HG03342 (cell line): ENCODE results near the gene KCNJ10.

Source experiments
- ATAC-seq: cut with Tn5 transposase; IDR thresholded peaks from one replicate; pipeline ENCODE4 v1.9.1; 2021; ENCODE audit warnings: mild to moderate bottlenecking, moderate library complexity; ENCODE audit not compliant: unreplicated experiment

The KCNJ10 gene

DNA sequence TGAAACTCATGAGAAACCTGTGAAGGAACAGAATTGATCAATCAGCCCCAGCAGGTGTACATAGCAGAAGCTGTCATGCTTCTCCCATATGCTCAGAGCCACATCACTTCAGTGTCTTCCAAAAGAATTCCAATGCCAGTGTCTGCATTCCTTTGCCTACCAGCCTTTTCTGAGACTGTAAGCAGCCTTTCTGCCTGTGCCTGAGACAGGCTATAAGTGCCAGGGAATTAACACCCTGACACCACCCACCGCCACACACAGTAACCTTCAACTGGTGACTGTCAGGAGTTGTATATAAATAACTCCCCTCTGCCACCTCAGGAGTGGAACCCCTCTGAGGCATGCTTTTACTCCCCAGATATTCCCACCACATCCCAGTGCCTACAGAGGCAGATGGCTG is 77.8 kb downstream of the KCNJ10 start:
- ATAC-seq: no peak

DNA sequence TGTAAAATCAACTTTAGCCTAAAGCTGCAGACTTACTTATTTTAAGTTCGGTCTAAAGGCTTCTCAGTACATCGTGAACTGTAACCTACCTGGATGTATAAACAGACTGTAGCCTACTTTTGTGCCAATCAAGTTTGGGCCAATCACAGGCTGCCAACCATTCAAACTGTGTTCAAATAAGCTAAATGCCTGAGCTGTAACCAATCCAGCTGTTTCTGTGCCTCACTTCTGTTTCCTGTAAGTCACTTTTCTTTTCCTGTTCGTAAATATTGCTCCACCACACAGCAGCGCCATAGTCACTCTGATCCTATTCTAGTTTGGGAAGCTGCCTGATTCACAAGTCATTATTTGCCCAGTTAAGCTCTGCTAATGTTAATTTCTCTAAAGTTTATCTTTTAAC is 78.4 kb downstream of the KCNJ10 start:
- no peak for ATAC-seq

DNA sequence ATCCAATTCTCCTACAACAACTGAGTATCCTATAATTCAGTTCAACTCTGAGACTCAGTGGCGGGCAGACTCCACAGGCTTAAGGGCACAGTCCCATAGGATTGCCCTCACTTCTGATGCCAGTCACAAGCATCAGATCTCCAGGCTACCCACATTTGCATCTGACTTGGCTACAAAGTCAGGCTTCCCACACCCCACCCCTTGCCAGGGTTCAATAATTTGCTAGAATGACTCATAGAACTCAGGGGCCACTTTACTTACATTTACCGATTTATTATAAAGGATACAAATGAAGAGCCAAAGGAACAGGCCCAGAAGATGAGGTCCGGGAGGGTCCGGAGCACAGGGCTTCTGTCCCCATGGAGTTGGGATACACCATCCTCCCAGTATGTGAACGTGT is 80.0 kb downstream of the KCNJ10 start:
- no peak for ATAC-seq

DNA sequence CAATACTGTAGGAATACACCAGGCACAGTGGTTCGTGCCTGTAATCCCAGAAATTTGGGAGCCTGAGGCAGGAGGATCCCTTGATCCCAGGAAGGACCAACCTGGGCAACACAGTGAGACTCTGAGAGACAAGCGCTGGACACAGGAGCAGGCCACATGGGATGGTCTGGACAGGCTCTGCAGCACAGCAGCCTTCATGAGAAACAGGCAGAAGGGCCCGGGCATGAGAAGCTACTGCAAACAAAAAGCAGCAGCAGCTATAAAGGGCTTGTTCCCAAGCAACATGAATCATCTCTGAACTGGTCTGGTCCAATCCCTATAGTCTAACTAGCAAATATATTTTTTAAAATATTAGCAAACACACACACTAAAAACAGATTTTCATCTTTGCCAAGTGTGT is 80.4 kb downstream of the KCNJ10 start:
- no peak for ATAC-seq

DNA sequence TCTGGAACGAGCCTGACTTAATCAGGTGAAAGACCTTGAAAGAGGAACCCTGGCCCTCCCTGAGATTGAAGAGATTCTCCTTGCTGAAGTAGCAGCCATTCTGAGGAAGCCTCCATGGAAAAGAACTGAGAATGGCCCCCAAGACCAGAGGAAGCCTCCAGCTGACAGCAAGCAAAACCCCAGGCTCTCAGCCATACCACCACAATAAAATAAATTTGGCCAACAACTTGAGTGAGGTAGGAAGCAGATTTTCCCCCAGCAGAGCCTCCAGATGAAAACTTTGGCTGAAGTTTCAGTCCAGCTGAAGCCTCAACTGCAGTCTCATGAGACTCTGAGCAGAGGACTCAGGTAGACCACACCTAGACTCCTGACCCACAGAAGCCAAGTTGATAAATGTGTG is 82.0 kb downstream of the KCNJ10 start:
- no peak for ATAC-seq

DNA sequence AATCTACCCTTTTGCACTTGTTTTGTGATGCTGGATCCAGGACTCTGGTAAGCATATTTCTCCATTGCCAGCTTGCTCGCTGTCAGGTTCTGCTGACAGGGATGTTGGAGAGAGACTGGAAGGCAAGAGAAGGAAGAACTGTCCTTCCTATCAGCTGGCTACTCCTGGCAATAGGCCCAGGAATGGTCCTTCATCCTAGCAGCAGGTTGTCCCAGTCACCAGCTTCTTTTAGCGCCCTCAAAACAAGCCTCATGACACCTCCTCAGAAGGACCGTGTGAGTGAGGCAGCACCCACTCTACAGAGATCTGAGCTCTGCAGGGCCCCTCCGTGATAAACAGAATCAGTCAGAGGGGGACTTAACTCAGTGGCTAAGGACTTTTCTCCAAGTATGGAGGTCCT is 82.8 kb downstream of the KCNJ10 start:
- no peak for ATAC-seq

DNA sequence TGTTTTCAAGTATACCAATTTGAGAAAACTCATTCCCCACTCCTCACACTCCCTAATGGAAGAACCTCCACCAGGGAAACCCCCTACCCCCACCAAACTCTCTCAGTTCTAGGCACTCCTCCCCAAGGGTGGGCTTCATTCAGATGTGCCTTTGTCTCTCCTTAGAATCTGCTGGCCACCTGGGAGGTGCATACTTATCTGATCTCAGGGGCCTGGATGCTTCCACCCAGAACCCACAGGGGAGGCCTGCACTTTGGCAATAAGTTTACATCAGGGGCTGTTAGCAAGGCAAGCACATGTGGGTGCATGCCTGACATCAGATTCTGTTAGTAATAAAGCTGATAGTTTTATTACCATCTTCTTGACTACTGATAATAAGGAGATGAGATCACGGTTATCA is 83.4 kb downstream of the KCNJ10 start:
- no peak for ATAC-seq

DNA sequence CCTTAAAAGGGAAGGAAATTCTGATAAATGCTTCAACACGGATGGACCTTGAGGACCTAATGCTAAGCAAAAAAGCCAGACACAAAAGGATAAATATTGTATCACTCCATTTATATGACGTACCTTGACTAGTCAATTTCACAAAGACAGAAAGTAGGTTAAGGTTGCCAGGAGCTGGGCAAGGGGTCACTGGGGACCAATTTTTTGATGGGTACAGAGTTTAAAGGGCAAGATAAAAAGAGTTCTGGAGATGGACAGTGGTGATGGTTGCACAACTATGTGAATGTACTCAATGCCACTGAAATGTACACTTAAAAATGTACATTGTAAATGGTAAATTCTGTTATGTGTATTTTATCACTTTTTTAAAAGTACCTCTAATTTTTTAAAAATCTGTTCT is 83.9 kb downstream of the KCNJ10 start:
- no peak for ATAC-seq

DNA sequence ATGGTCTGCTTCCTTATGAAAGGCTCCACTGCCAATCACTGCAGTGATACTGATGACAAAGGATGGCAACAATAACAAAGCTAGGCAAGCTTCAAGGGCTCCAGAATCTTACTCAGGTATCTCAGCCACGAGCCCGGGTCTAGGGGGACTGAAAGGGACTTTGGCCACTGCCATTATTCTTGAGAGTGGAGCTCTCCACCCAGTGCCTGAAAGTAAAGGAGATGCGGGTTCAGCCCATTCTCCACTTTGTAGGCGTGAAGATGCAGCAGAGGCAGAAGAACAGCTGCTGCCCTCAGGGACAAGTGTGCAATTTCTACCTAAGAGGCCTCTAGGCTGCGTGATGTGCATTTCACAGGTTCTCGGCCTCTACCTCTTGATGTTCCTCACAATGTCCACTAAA is 84.5 kb downstream of the KCNJ10 start:
- ATAC-seq: no peak

DNA sequence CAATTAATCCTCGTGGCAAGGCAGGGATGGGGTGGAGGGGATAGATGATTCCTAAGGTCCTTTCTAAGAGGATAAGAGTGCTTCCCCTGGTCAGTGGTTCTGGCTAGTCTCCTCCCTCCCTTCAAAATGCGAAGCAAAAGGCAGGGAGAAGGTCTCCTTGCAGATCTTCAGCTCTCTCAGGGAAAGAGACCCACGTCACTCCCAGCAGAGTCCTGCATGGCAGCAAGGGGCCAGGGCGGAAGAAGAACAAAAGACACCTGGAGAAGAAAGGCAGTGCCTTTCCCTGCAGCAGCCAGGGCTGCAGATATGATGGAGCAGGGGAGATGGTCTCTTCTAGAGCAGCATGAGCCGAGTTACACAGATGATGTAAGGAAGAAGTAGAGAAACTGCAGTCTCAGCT is 86.3 kb downstream of the KCNJ10 start:
- ATAC-seq: no peak

DNA sequence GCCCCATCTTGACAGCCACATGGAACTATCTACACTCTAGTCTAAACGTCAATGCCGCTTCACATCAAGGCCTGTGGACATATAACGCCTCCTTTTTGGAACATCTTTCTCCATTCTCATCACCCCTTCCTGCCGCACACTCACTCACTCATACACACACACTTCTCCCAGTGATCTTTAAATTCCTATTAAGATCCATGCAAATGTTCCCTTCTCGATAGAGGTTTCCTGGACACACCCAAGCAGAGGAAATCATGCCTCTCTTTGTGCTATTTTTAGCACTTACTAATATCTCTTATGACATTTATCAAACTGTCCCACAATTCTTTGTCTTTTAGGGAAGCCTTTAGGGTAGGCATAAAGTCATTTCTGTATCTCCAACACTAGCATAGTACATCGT is 87.7 kb downstream of the KCNJ10 start:
- ATAC-seq: no peak

DNA sequence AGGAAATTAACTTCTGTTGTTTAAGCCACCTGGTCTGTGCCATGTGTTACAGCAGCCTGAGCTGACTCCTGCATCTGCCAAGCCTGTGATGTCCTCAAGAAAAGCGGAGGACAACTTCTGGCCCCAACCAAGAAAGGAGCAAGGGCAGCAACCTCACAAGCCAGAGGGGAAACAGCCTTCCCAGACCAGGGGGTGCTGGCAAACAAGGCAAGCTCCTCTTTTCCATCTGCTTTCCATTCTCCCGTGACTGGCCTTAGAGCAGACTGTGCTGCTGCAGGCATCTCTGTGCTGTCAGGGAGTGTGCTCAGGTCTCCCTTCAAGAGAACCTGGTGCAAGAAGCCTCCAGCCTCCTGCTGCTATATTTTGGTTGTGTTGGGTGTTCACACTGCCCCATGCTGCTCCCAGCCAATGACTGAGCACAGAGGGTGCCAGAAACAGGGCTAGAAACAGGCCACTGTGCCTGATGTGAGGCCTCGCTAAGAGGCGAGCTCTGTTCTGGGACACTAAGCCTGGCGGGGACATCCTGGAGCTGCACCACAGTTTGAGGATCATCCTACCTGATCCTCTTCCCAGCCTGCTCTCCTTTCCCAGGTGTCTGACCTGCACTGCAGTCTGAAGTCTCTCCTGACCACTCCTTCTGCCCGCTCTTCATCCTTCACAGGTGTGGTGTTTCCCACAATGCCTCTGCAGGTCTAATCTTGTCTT is 88.5 kb downstream of the KCNJ10 start:
- no peak for ATAC-seq

DNA sequence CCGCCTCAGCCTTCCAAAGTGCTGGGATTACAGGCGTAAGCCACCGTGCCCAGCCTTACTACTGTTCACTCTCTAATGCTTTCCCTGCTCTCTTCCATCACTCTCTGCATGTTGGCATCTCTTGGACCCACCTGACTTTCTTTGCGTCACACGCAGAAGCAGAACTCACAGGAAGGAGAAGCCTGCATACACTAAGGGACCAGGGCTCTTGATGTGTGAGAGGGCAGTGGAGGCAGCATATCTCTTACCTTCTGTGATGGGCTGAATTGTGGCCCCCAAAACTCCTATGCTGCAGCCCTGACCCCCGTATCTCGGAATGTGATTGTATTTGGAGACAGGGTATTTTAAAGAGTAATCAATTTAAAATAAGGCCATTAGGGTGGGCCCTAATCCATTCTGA is 89.2 kb downstream of the KCNJ10 start:
- ATAC-seq: no peak

DNA sequence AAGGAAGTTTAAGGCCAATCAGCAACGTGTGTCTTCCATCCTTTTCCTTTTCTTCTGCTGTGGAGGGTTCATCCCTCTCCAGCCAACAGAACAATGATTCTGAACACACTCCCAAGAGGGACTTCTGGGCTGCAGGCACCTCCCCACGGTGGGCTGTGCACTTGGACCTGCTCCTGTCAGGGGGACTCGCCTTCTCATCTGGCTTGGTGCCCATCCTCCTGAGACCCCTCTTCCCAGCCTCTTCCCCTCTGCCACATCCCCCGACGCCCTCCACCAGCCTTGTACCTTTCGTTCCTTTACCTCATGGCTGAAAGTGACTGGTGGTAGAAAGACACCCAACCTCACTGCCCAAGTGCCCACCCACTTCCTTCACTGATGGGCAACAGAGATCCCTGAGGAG is 89.9 kb downstream of the KCNJ10 start:
- ATAC-seq: no peak

DNA sequence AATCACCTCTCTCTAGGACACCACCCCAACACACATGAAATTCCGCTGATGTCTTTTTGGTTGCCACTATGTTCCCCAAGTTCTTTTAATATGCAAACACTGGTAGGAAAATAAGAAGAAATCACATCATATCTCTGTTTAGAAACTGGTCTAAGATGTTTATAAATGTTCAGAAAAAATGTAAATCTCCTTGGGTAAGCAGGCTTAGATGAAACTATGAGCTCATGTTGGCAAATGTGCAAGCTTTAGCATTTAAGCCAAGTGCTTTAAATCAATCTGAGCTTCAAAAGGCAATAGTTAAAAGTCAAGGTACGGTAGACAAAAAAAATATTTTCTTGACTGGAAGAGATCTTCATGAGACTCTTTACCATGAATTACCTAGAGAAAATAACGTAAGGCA is 90.7 kb downstream of the KCNJ10 start:
- no peak for ATAC-seq

DNA sequence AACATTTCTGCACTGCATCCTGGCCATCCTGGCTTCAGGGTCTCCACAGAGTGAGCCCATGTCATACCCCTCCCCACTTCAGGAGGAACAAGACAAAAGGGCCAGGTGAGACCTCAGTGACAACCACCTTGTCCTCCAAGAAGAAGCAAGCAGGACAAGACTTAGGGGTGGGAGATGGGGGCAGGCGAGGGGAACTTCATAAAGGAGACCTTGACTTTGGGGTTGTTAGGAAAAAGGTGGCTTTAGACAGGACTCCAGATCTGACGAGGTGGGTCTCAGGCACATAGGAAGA is 91.9 kb downstream of the KCNJ10 start:
- ATAC-seq: no peak

DNA sequence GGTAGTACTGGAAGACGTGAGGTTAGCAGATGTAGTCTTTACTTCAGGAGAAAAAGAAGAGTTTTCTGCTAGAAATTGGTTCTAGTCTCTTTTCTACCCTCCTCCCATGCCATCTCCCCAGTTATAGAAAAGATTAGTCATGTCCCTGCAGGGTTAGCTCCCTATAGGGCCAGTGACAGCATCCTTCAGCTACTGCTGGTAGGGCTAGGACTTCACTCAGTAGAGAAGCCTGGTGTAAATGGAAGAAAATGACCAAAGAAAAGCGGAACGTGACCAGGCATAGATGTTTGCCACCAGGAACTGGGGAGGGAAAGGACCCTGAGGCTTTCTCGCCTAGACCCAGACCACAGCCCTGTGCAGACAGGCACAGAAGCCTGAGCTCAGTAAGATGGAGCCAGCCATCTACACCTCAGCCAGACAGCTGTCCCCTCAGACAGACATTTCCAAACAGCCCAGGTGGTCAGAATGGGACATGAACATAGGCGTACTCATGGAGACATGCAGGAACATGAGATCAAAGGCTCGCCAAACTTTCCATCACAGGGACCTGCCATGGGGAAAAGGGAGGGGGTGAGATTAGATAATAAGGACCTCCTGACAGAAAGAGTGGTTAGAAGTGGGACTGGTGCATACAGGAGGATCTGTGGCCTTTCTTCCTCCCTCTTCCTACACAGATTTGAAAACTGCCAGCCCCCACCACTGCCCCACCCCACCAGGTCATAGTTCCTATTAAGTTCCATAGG is 92.4 kb downstream of the KCNJ10 start:
- no peak for ATAC-seq

DNA sequence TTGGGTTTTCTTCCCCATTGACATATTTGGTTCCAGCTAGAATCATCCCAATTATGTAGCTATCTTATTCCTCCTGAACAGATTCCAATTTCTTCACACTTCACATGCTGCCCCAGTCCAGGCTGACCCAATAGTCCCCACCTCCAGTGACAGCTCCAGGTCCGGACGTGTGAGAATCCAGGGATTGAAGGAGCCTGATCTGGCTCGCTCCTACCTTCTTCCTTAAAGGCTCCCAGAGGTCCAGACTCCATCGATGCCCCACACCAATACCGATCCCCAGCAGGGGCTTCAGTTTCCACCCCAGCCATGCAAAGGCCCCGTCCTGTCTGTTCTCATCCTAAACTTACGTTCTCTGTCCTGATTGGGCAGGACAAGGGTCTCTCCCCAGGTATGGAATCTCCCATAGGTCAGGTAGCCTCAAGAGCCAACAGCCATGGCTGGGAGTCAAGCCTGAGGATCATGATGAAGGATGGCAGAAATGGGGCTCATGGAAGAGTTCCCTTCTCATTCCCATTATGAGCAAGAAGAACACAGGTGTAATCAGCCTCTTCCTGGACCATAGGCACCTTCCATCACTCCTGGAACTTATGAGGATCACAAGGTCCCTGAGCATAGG is 95.5 kb downstream of the KCNJ10 start:
- ATAC-seq: no peak

DNA sequence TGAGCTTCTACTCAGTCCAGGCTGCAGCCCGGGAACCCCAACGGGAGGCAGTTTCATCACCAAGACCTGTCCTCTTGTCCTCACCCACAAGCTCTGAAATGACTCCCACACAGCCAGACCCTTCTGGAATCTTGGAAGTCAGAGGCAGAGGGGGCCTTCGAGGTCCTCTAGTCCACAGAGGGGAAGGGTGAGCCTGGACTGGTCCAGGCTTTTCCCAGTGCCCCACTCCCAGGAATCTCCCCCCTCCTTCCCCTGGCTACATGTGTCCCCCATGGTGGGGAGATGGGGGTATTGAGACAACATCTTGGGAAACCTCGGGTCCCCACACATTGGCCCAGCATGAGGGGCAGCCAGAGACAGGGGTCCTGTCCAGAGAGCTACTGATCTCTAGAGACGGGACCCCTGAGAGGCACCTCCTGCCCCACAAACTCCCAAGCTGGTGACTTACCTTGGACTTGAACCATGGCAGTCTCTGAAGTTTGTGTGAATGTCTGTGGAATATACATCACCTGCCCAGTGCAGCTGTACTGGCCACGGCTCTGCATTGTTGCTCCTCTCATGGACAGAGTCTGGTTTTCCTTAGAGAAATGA is 96.5 kb downstream of the KCNJ10 start:
- ATAC-seq: no peak

DNA sequence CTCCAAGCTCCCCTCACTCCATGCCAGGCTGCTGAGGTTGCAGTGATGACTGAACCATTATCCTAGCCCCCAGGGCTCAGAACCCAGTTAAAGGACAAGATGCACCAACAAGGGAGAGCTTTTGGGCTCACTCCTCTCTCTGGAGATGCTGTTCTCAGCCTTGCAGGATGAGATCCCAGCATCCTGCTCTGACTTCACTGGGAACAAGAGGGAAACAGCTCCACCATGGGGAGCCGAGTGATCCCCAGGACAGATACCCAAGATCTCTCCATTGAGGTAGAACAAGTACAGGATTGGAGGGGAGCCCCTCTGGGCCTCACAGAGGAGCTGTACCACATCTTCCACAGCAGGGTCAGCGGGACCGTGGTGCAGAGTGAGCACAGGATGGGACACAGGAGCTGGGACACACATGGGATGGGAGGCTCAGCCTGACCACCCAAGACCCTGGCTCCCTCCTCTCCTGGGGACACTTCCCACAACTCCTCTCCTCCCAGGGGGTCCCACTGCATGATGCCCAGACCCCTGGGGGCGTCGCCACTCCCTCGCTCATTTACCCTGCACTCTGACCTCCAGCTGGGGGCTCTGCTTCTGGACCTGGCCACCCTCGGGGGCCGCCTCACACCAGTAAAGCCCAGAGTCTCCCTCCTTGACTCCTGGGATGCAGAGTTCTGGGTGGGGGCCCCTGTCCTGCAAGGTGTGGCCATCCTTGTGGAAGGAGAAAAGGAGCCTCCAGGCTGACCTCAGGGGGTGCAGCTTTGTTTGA is 97.3 kb downstream of the KCNJ10 start:
- ATAC-seq: no peak

DNA sequence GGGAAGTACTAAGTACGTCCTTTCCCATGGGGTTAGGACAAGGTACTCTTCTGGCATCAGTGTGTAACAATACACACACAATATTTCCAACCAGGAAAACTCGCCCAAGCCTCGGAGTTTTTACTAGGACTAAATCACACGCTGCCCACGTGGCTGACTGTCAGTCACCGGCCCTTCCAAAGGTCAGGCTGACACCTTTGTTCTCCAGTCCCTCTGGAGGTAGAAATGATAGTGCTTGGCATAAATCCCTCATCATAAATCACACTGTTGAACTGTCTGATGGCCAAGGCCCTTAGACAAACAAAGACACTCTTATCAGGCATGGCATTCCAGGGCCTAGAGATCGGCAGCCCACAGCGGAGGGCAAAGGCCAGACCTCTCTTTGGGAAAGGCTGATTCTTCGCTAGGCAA is 99.0 kb downstream of the KCNJ10 start:
- no peak for ATAC-seq
